Liver (tissue), 9 donors: ENCODE data around the gene RGMA. TPM values are rescaled to one million over a fixed set of nuclear protein-coding genes. Genes with fewer than 3 reads are reported as not detected.

ENCODE experiments used
- DNase-seq: peaks from one replicate; pipeline ENCODE4 v3.0.0-alpha.2; 2017; ENCODE audit warnings: low spot score
- H3K27ac ChIP-seq, 2 donors: one replicate each; pipeline ENCODE4 v1.7.0; 2013; ENCODE audit warnings: inconsistent platforms in 2 of 2, low read length in 2 of 2, control low read depth in 1 of 2, low read depth in 1 of 2, mild to moderate bottlenecking in 1 of 2
- H3K27me3 ChIP-seq, 4 donors: one replicate each; pipeline versions ENCODE4 v1.6.1 to v1.7.0; 2013; ENCODE audit warnings: low read length in 3 of 4, inconsistent platforms in 1 of 4, mild to moderate bottlenecking in 1 of 4, moderate library complexity in 1 of 4; ENCODE audit not compliant: control insufficient read depth in 4 of 4, insufficient read depth in 4 of 4
- H3K36me3 ChIP-seq, 4 donors: one replicate each; pipeline versions ENCODE4 v1.6.1 to v1.7.0; 2013; ENCODE audit warnings: low read length in 3 of 4, mild to moderate bottlenecking in 3 of 4, low read depth in 1 of 4, moderate library complexity in 1 of 4; ENCODE audit not compliant: control insufficient read depth in 4 of 4, insufficient read depth in 3 of 4
- H3K4me1 ChIP-seq, 4 donors: one replicate each; pipeline versions ENCODE4 v1.6.1 to v1.7.0; 2013; ENCODE audit warnings: low read length in 3 of 4, mild to moderate bottlenecking in 3 of 4, moderate library complexity in 1 of 4; ENCODE audit not compliant: control insufficient read depth in 4 of 4, insufficient read depth in 4 of 4
- H3K4me3 ChIP-seq, 3 donors: one replicate each; pipeline versions ENCODE4 v1.6.1 to v1.7.0; 2013; ENCODE audit warnings: low read length in 3 of 3, control low read depth in 1 of 3, low read depth in 1 of 3, mild to moderate bottlenecking in 1 of 3
- H3K9ac ChIP-seq, 2 donors: one replicate each; pipeline ENCODE4 v1.7.0; 2013; ENCODE audit warnings: low read length in 2 of 2, mild to moderate bottlenecking in 2 of 2, moderate library complexity in 2 of 2, control low read depth in 1 of 2, low read depth in 1 of 2
- H3K9me3 ChIP-seq, 4 donors: one replicate each; pipeline versions ENCODE4 v1.6.1 to v1.7.0; 2013; ENCODE audit warnings: low read length in 3 of 4; ENCODE audit not compliant: control insufficient read depth in 4 of 4
- EGR1 ChIP-seq, 2 donors: IDR thresholded peaks; 2 replicates each; pipeline ENCODE4 v1.6.1; 2016 to 2018; ENCODE audit warnings: antibody characterized with exemption in 2 of 2, low read depth in 2 of 2
- FOXA1 ChIP-seq: IDR thresholded peaks from 2 replicates; pipeline ENCODE4 v1.6.1; 2016; ENCODE audit warnings: antibody characterized with exemption
- FOXA2 ChIP-seq: IDR thresholded peaks from 2 replicates; pipeline ENCODE4 v1.6.1; 2016; ENCODE audit warnings: antibody characterized with exemption
- GABPA ChIP-seq, 2 donors: IDR thresholded peaks in 1 of 2; conservative IDR thresholded peaks in 1 of 2; 2 replicates each; pipeline ENCODE4 v1.6.1; 2016; ENCODE audit warnings: antibody characterized with exemption in 2 of 2, mild to moderate bottlenecking in 1 of 2, moderate library complexity in 1 of 2
- HNF4A ChIP-seq, 2 donors: conservative IDR thresholded peaks; 2 replicates each; pipeline ENCODE4 v1.6.1; 2016; ENCODE audit warnings: antibody characterized with exemption in 2 of 2, mild to moderate bottlenecking in 2 of 2
- HNF4G ChIP-seq: IDR thresholded peaks from 2 replicates; pipeline ENCODE4 v1.6.1; 2016; ENCODE audit warnings: antibody characterized with exemption
- JUND ChIP-seq, 2 donors: IDR thresholded peaks; 2 replicates each; pipeline ENCODE4 v1.6.1; 2016; ENCODE audit warnings: antibody characterized with exemption in 2 of 2
- NR2F2 ChIP-seq: IDR thresholded peaks from 2 replicates; pipeline ENCODE4 v1.6.1; 2016; ENCODE audit warnings: antibody characterized with exemption
- RAD21 ChIP-seq, 2 donors: IDR thresholded peaks; 2 replicates each; pipeline ENCODE4 v1.6.1; 2016; ENCODE audit warnings: antibody characterized with exemption in 2 of 2, mild to moderate bottlenecking in 2 of 2
- RXRA ChIP-seq, 2 donors: IDR thresholded peaks; 2 replicates each; pipeline ENCODE4 v1.6.1; 2017 to 2018; ENCODE audit warnings: antibody characterized with exemption in 2 of 2, mild to moderate bottlenecking in 1 of 2
- SP1 ChIP-seq: IDR thresholded peaks from 2 replicates; pipeline ENCODE4 v1.6.1; 2018; ENCODE audit warnings: antibody characterized with exemption, mild to moderate bottlenecking
- TAF1 ChIP-seq: conservative IDR thresholded peaks from 2 replicates; pipeline ENCODE4 v1.6.1; 2016; ENCODE audit warnings: antibody characterized with exemption, mild to moderate bottlenecking
- YY1 ChIP-seq: IDR thresholded peaks from 2 replicates; pipeline ENCODE4 v1.6.1; 2016; ENCODE audit warnings: antibody characterized with exemption, mild to moderate bottlenecking
- WGBS: extraction: QIAGEN DNeasy Blood & Tissue Kit; methylation state at CpG from one replicate; pipeline ENCODE4 v1.1.7; 2013; 5-methylcytosine and 5-hydroxymethylcytosine counted together
- polyA plus RNA-seq, 2 donors: library from polyadenylated mRNA; stranded (reverse) in 1 of 2; unstranded in 1 of 2; fragments of 200-250 nt in 1 of 2; fragments of >200 nt in 1 of 2; fragmentation: Nextera tagmentation in 1 of 2; extraction: Ambion mirVana in 1 of 2; gene quantifications; one replicate each; pipeline versions ENCODE4 v1.2.1 to v1.2.3, GENCODE V29; 2013 to 2015
- total RNA-seq, 2 donors: library from RNA; depleted of rRNA; stranded (reverse); fragments of >200 nt; gene quantifications; one replicate each; pipeline ENCODE4 v1.2.3, GENCODE V29; 2014
- TF ChIP-seq, protein P1 (sequence below): IDR thresholded peaks from 2 replicates; pipeline ENCODE4 v1.6.1; 2016; ENCODE audit warnings: antibody characterized with exemption
- TF ChIP-seq, protein P2 (sequence below): IDR thresholded peaks from 2 replicates; pipeline ENCODE4 v1.6.1; 2016; ENCODE audit warnings: antibody characterized with exemption, mild to moderate bottlenecking
- TF ChIP-seq, protein P3 (sequence below): fragments of 150-350 bp; IDR thresholded peaks from 2 replicates; pipeline ENCODE4 v1.5.1; 2017; ENCODE audit warnings: improper control_type of control experiment, low read depth, low read length; ENCODE audit not compliant: missing input control
- donor health status: healthy.
- donor health status: healthy.
- donor health status: healthy.
- donor health status: healthy.
- donor health status: healthy.

The RGMA gene, protein sequence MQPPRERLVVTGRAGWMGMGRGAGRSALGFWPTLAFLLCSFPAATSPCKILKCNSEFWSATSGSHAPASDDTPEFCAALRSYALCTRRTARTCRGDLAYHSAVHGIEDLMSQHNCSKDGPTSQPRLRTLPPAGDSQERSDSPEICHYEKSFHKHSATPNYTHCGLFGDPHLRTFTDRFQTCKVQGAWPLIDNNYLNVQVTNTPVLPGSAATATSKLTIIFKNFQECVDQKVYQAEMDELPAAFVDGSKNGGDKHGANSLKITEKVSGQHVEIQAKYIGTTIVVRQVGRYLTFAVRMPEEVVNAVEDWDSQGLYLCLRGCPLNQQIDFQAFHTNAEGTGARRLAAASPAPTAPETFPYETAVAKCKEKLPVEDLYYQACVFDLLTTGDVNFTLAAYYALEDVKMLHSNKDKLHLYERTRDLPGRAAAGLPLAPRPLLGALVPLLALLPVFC
- total RNA-seq (under 1 TPM in 1 of 2 donors, not detected in 1; 0.33 TPM), polyA plus RNA-seq (under 1 TPM; 0.15 to 0.18 TPM)

DNA sequence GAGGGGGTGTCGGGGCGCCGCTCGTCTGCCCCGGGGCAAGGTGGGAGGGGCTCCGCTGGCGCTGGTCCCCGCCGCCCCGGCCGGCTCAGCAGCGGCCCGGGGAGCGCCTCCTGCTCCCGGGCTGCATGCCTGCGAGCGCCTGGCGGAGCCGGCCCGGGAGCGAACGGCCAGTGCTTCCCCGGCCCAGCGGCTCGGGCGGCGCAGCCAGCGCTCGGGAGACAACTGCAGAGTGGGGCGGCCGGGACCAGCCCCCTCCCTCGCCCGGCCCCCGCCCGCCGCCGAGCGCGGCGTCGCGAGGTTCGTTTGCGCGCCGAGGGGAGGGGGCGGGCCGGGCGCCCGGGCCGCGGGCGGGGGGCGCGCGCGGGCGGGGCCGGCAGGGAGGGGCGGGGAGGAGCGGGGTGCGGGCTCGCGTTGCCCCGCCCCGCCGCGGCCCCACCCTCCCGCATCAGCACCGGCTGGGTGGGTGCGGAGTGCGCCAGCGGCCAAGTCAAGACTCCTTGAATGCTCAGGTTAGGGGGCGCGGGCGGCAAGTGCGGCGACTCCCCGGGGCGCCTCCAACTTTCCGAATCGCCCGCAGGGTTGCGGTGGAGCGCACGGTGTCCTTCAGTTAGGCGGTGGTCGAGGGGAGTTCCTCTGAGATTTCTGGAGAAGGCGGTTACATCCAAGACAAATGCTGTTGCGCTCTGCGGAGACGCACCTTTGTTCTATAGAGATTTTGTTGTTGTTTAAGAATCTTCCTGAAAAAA is at the start of gene RGMA:
RGMA (minus strand) TSS at position 231 of the 746 bp plus-strand sequence. CDS start 279 bp downstream, outside the sequence.
- Histone ChIP-seq H3K27ac (no peak within 1 kb of the TSS), H3K9ac (no peak within 1 kb of the TSS), H3K4me1 (peaks cover 0 to 13% (median 8%) of the 10 kb centered on the region in 4 donors), H3K27me3 (peaks cover 3 to 25% (median 15%) of the 10 kb centered on the region in 4 donors), H3K36me3 (no peaks in the 10 kb centered on the region), H3K9me3 (peaks cover 0 to 2% (median 0%) of the 10 kb centered on the region in 4 donors), H3K4me3 (peak within 1 kb of the TSS in 1 of 3 donors; percentile 44)
- 2% methylated on average over 84 of the region's 92 CpGs for WGBS
- TF ChIP-seq FOXA2 (no peak), YY1 (no peak), RAD21 (IDR thresholded peaks at IDR 0.05) (no peak), HNF4G (no peak), SP1 (no peak)
- TF ChIP-seq, protein P1, sequence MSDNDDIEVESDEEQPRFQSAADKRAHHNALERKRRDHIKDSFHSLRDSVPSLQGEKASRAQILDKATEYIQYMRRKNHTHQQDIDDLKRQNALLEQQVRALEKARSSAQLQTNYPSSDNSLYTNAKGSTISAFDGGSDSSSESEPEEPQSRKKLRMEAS = no peak
- TF ChIP-seq, protein P2, sequence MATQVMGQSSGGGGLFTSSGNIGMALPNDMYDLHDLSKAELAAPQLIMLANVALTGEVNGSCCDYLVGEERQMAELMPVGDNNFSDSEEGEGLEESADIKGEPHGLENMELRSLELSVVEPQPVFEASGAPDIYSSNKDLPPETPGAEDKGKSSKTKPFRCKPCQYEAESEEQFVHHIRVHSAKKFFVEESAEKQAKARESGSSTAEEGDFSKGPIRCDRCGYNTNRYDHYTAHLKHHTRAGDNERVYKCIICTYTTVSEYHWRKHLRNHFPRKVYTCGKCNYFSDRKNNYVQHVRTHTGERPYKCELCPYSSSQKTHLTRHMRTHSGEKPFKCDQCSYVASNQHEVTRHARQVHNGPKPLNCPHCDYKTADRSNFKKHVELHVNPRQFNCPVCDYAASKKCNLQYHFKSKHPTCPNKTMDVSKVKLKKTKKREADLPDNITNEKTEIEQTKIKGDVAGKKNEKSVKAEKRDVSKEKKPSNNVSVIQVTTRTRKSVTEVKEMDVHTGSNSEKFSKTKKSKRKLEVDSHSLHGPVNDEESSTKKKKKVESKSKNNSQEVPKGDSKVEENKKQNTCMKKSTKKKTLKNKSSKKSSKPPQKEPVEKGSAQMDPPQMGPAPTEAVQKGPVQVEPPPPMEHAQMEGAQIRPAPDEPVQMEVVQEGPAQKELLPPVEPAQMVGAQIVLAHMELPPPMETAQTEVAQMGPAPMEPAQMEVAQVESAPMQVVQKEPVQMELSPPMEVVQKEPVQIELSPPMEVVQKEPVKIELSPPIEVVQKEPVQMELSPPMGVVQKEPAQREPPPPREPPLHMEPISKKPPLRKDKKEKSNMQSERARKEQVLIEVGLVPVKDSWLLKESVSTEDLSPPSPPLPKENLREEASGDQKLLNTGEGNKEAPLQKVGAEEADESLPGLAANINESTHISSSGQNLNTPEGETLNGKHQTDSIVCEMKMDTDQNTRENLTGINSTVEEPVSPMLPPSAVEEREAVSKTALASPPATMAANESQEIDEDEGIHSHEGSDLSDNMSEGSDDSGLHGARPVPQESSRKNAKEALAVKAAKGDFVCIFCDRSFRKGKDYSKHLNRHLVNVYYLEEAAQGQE = no peak
- TF ChIP-seq, protein P3, sequence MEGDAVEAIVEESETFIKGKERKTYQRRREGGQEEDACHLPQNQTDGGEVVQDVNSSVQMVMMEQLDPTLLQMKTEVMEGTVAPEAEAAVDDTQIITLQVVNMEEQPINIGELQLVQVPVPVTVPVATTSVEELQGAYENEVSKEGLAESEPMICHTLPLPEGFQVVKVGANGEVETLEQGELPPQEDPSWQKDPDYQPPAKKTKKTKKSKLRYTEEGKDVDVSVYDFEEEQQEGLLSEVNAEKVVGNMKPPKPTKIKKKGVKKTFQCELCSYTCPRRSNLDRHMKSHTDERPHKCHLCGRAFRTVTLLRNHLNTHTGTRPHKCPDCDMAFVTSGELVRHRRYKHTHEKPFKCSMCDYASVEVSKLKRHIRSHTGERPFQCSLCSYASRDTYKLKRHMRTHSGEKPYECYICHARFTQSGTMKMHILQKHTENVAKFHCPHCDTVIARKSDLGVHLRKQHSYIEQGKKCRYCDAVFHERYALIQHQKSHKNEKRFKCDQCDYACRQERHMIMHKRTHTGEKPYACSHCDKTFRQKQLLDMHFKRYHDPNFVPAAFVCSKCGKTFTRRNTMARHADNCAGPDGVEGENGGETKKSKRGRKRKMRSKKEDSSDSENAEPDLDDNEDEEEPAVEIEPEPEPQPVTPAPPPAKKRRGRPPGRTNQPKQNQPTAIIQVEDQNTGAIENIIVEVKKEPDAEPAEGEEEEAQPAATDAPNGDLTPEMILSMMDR = no peak
- DNase-seq = no peak

DNA sequence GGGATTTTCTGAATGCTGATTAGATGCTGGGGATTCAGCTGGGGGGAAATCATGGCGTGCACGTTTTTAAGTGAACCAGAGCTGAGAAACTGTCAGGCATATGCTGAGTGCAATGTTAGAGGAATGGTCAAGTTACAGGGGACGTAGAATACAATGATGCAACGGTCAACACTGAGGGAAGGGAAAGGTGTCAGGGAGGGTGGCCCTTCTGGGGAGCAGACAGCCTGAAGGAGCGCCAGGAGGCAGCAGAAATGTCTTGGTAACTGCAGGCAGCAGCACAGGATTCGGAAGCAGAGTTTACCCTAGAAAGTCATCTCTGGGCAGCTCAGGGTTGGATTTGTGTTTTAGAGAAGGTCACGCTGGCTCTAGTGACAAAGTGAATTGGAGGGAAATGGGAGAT is 47.6 kb upstream of the RGMA start:
- WGBS = 63% methylated on average over 7 of the region's 7 CpGs
- no peak for DNase-seq
- H3K4me1 ChIP-seq = no peaks in the 10 kb centered on the region
- TF ChIP-seq, protein P3 = no peak
- TF ChIP-seq JUND (IDR thresholded peaks at IDR 0.05) (no peak), GABPA (IDR thresholded peaks at IDR 0.05 in 1 of 2, conservative IDR thresholded peaks at IDR 0.05 in 1 of 2) (no peak), RXRA (IDR thresholded peaks at IDR 0.05) (no peak), FOXA1 (no peak), EGR1 (IDR thresholded peaks at IDR 0.05; ENCODE audit: low read depth in 2 of 2) (no peak), TAF1 (no peak), NR2F2 (no peak), HNF4A (conservative IDR thresholded peaks at IDR 0.05) (no peak), RAD21 (IDR thresholded peaks at IDR 0.05) (no peak), FOXA2 (no peak), HNF4G (no peak)
- TF ChIP-seq, protein P1 = no peak
- TF ChIP-seq, protein P2 = no peak

More for the DNA sequence above, 47.6 kb upstream of the RGMA start:
- no peak overlapping the region for H3K27ac ChIP-seq
- H3K9me3 ChIP-seq = no peaks in the 10 kb centered on the region
- H3K27me3 ChIP-seq = peaks cover 0 to 2% (median 0%) of the 10 kb centered on the region in 4 donors
- no peaks in the 10 kb centered on the region for H3K36me3 ChIP-seq
- H3K4me3 ChIP-seq = no peak overlapping the region
- H3K9ac ChIP-seq = no peak overlapping the region
